ENCODE measurements around the gene CASP2. TPM values are rescaled to one million over a fixed set of nuclear protein-coding genes. Genes with fewer than 3 reads are reported as not detected.

The CASP2 gene
- total RNA-seq, 1 donor from 2014 or later = 39.8 TPM

DNA sequence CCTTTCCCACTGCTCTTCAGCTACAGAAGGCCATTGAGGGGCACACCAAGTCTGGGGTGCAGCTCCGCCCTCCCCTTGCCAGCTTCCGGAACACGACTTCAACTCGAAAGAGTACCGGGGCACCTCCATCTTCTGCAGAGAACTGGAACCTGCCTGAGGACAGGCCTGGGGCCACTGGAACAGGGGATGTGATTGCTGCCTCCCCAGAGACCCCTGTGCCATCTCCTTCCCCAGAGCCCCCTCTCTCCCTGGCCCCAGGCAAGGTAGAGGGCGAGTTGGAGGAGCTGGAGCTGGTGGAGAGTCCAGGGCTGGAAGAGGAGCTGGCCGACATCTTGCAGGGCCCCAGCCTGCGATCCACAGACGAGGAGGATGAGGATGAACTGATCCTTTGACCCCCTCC is 63.4 kb downstream of the CASP2 start:
- Histone ChIP-seq H3F3A (ENCODE audit: low read depth) (peaks cover 18% of the 10 kb centered on the region), H2AFZ (replicated peaks) (no peak overlapping the region), H3K4me1 (peaks cover 19% of the 10 kb centered on the region), H3K27me3 (peaks cover 12% of the 10 kb centered on the region), H3K4me2 (no peak overlapping the region), H3K9me3 (ENCODE audit: low read depth) (no peaks in the 10 kb centered on the region), H3K36me3 (no peaks in the 10 kb centered on the region), H3K9ac (no peak overlapping the region), H4K20me1 (ENCODE audit: low read depth) (peaks cover 24% of the 10 kb centered on the region), H3K27ac (no peak overlapping the region), H3K4me3 (no peak overlapping the region), H3K79me2 (ENCODE audit: low read depth) (no peaks in the 10 kb centered on the region)
- Mint-ChIP-seq H3K4me1 (peaks cover 25% of the 10 kb centered on the region), H3K27me3 (ENCODE audit: insufficient read depth, low read depth) (peaks cover 10% of the 10 kb centered on the region), H3K36me3 (peaks cover 12% of the 10 kb centered on the region), H3K27ac (peak overlapping the region; percentile 20), H3K9me3 (peaks cover 4% of the 10 kb centered on the region), H3K4me3 (no peak overlapping the region)
- no peak for TF ChIP-seq EZH2 (IDR thresholded peaks at IDR 0.05)
- no peak for TF ChIP-seq EZH2phosphoT487 (IDR thresholded peaks at IDR 0.05)
- TF ChIP-seq, protein P1, sequence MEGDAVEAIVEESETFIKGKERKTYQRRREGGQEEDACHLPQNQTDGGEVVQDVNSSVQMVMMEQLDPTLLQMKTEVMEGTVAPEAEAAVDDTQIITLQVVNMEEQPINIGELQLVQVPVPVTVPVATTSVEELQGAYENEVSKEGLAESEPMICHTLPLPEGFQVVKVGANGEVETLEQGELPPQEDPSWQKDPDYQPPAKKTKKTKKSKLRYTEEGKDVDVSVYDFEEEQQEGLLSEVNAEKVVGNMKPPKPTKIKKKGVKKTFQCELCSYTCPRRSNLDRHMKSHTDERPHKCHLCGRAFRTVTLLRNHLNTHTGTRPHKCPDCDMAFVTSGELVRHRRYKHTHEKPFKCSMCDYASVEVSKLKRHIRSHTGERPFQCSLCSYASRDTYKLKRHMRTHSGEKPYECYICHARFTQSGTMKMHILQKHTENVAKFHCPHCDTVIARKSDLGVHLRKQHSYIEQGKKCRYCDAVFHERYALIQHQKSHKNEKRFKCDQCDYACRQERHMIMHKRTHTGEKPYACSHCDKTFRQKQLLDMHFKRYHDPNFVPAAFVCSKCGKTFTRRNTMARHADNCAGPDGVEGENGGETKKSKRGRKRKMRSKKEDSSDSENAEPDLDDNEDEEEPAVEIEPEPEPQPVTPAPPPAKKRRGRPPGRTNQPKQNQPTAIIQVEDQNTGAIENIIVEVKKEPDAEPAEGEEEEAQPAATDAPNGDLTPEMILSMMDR (IDR thresholded peaks at IDR 0.05) = no peak
- DNase-seq (ENCODE audit: low spot score) = no peak

DNA sequence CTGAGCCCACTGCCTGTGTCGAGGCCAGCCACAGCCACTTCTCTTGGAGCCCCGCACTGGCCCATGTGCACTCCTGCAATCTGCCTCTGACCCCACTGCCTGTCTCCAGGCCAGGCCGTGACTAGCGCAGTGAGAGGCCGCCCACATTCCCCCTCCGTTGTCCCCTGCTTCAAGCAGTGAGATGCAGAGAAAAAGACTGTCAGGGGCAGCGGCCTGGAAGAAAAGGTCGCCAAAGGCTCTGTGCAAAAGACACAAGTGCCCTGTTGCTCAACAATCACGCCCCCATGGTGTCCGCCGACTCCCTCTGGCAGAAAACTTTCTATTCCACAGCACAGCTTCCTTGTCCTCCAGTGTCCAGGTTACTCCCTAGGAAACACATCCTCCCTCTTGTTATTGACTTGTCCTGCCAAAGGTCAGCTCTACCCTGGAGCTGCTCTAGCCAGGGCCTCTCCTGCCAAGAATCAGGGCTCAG is 64.4 kb downstream of the CASP2 start:
- H3K4me1 Mint-ChIP-seq = peaks cover 25% of the 10 kb centered on the region
- H3K4me2 ChIP-seq = peak overlapping the region; percentile 46
- peaks cover 6% of the 10 kb centered on the region for H3K27me3 ChIP-seq
- no peaks in the 10 kb centered on the region for H3K9me3 Mint-ChIP-seq
- DNase-seq (ENCODE audit: low spot score) = peak; percentile 86
- no peak overlapping the region for H3K9ac ChIP-seq
- H3K9me3 ChIP-seq (ENCODE audit: low read depth) = no peaks in the 10 kb centered on the region
- H3K4me3 Mint-ChIP-seq = peak overlapping the region; percentile 75
- peak overlapping the region; percentile 84 for H3K27ac ChIP-seq
- peaks cover 19% of the 10 kb centered on the region for H3K4me1 ChIP-seq
- peaks cover 24% of the 10 kb centered on the region for H4K20me1 ChIP-seq (ENCODE audit: low read depth)
- peaks cover 10% of the 10 kb centered on the region for H3K27me3 Mint-ChIP-seq (ENCODE audit: insufficient read depth, low read depth)
- H3K36me3 ChIP-seq = no peaks in the 10 kb centered on the region
- H3K36me3 Mint-ChIP-seq = peaks cover 17% of the 10 kb centered on the region
- H3K79me2 ChIP-seq (ENCODE audit: low read depth) = no peaks in the 10 kb centered on the region
- no peak overlapping the region for H3K4me3 ChIP-seq
- peaks cover 18% of the 10 kb centered on the region for H3F3A ChIP-seq (ENCODE audit: low read depth)
- peak overlapping the region; percentile 83 for H3K27ac Mint-ChIP-seq
- H2AFZ ChIP-seq (replicated peaks) = no peak overlapping the region
- TF ChIP-seq EZH2 (IDR thresholded peaks at IDR 0.05) = no peak
- TF ChIP-seq, protein P1 (IDR thresholded peaks at IDR 0.05) = no peak

DNA sequence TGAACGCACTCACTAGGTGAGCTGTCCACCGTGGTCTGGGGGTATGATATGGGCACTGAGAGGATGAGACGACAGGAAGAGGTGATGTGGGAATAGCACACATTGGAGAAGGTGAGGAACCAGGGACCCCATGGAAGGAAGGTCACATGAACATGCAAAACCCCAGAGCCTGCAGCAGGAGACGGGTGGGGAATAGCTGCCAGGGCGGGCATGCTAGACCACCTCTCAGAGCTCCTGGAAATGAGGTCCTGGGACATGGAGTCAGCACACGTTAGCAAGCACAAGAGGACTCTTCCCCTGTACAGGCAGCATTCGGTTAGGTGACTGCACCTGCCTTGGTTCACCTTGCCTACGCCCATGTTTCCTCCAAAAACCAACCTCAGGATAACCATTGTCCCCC is 66.2 kb downstream of the CASP2 start:
- DNase-seq (ENCODE audit: low spot score) = no peak
- no peaks in the 10 kb centered on the region for H3K9me3 ChIP-seq (ENCODE audit: low read depth)
- H2AFZ ChIP-seq (replicated peaks) = no peak overlapping the region
- TF ChIP-seq EZH2 (IDR thresholded peaks at IDR 0.05) (no peak), EZH2phosphoT487 (IDR thresholded peaks at IDR 0.05) (no peak)
- TF ChIP-seq, protein P1 (IDR thresholded peaks at IDR 0.05) = no peak
- H3K36me3 ChIP-seq = no peaks in the 10 kb centered on the region
- H3K27ac Mint-ChIP-seq = no peak overlapping the region
- H3K4me1 Mint-ChIP-seq = peaks cover 25% of the 10 kb centered on the region
- H3K4me1 ChIP-seq = peaks cover 19% of the 10 kb centered on the region
- H3F3A ChIP-seq (ENCODE audit: low read depth) = peaks cover 18% of the 10 kb centered on the region
- peaks cover 24% of the 10 kb centered on the region for H4K20me1 ChIP-seq (ENCODE audit: low read depth)
- no peaks in the 10 kb centered on the region for H3K79me2 ChIP-seq (ENCODE audit: low read depth)
- no peak overlapping the region for H3K9ac ChIP-seq
- peaks cover 31% of the 10 kb centered on the region for H3K36me3 Mint-ChIP-seq
- peaks cover 8% of the 10 kb centered on the region for H3K27me3 Mint-ChIP-seq (ENCODE audit: insufficient read depth, low read depth)
- H3K27ac ChIP-seq = no peak overlapping the region
- no peaks in the 10 kb centered on the region for H3K27me3 ChIP-seq
- H3K4me3 ChIP-seq = no peak overlapping the region
- H3K4me3 Mint-ChIP-seq = no peak overlapping the region
- H3K4me2 ChIP-seq = no peak overlapping the region
- H3K9me3 Mint-ChIP-seq = no peaks in the 10 kb centered on the region

Measured in neural progenitor cell (in vitro differentiated cells).